ENCODE measurements around the gene EFTUD2. TPM values are rescaled to one million over a fixed set of nuclear protein-coding genes. Genes with fewer than 3 reads are reported as not detected.

The EFTUD2 gene
- total and polyA plus RNA-seq, 4 donors, result 35.5 to 93.3 (median 73.3) TPM

DNA sequence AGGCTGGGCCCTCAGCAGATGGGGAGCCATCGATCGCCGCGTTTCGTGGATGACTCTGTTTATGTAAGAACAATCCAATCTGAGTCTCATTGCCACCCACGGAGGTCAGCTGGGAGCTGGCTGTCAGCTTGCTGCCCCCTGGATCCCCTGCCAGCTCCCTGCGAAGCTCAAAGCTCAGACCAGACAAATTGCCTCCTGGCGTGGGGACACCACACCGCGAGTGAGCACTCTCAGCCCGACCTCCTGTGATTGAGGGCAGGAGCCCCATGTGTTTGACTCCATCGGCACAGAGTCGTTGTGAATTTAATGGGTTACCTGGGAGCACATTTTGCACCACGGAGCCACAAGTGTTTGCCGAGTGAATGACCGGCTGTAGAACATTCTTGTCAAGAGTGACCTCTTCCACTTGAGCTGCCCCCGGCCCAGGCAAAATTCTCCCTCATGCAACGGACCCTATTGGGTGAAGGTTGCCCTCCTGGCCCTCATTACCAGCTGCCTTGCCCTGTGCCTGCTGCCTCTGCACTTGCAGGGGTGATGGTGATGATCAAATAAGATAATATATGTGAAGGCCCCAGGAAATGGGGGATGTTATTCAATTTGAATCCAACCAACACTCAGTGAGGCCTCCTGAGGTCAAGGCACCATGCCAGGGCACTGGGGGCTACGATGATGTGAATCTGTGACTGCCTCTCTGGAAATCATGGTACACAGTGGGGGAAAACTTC is 23.7 kb upstream of the EFTUD2 start:
- WGBS, 2 donors, result 68 to 77% methylated on average over 19 of the region's 19 CpGs
- DNase-seq, result no peak
- Histone ChIP-seq H3K27me3 (ENCODE audit: control insufficient read depth in 3 of 3, insufficient read depth in 3 of 3, low read length in 2 of 3) (peaks cover 0 to 14% (median 0%) of the 10 kb centered on the region in 3 donors), H3K27ac (ENCODE audit: low read depth in 1 of 2, low read length in 1 of 2) (no peak overlapping the region), H3K36me3 (ENCODE audit: control insufficient read depth in 4 of 4, insufficient read depth in 4 of 4, low read length in 4 of 4) (peaks cover 0 to 2% (median 0%) of the 10 kb centered on the region in 4 donors), H3K4me3 (no peak overlapping the region), H3K9me3 (ENCODE audit: control insufficient read depth in 4 of 4, insufficient read depth in 3 of 4, low read length in 3 of 4) (no peaks in the 10 kb centered on the region), H3K9ac (ENCODE audit: insufficient read depth in 1 of 2, low read length in 2 of 2) (no peak overlapping the region), H3K4me1 (ENCODE audit: control insufficient read depth in 5 of 5, insufficient read depth in 5 of 5, low read length in 5 of 5) (peaks cover 0 to 13% (median 0%) of the 10 kb centered on the region in 5 donors)
- no peak for ATAC-seq (ENCODE audit: insufficient read depth, low FRiP score)
- TF ChIP-seq, protein P1, sequence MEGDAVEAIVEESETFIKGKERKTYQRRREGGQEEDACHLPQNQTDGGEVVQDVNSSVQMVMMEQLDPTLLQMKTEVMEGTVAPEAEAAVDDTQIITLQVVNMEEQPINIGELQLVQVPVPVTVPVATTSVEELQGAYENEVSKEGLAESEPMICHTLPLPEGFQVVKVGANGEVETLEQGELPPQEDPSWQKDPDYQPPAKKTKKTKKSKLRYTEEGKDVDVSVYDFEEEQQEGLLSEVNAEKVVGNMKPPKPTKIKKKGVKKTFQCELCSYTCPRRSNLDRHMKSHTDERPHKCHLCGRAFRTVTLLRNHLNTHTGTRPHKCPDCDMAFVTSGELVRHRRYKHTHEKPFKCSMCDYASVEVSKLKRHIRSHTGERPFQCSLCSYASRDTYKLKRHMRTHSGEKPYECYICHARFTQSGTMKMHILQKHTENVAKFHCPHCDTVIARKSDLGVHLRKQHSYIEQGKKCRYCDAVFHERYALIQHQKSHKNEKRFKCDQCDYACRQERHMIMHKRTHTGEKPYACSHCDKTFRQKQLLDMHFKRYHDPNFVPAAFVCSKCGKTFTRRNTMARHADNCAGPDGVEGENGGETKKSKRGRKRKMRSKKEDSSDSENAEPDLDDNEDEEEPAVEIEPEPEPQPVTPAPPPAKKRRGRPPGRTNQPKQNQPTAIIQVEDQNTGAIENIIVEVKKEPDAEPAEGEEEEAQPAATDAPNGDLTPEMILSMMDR (IDR thresholded peaks at IDR 0.05; ENCODE audit: control extremely low read depth, extremely low read depth), result no peak

DNA sequence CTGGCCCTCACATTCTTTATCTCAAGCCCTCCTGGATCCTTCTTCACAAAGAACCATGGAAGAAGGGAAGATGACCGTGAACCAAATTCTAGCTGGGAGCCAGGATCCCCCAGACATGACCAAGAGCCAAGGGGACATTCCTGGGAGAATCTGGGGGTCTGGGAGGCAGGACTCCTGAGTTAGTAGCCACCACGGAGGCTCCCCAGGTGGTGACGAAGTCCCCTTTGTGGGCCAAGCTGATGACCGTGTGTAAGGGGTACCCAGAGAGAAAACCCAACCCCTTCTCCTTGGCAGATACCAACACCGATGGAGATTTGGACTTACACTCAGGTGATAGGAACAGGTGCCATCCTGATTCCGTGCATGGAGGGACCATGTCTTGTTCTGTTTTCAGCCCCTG is 22.9 kb upstream of the EFTUD2 start:
- TF ChIP-seq, protein P1 (IDR thresholded peaks at IDR 0.05; ENCODE audit: control extremely low read depth, extremely low read depth), result no peak
- no peaks in the 10 kb centered on the region for H3K36me3 ChIP-seq (ENCODE audit: control insufficient read depth in 4 of 4, insufficient read depth in 4 of 4, low read length in 4 of 4)
- no peaks in the 10 kb centered on the region for H3K9me3 ChIP-seq (ENCODE audit: control insufficient read depth in 4 of 4, insufficient read depth in 3 of 4, low read length in 3 of 4)
- H3K4me1 ChIP-seq (ENCODE audit: control insufficient read depth in 5 of 5, insufficient read depth in 5 of 5, low read length in 5 of 5), result peaks cover 0 to 13% (median 0%) of the 10 kb centered on the region in 5 donors
- H3K27me3 ChIP-seq (ENCODE audit: control insufficient read depth in 3 of 3, insufficient read depth in 3 of 3, low read length in 2 of 3), result peaks cover 0 to 14% (median 0%) of the 10 kb centered on the region in 3 donors
- no peak overlapping the region for H3K9ac ChIP-seq (ENCODE audit: insufficient read depth in 1 of 2, low read length in 2 of 2)
- no peak overlapping the region for H3K27ac ChIP-seq (ENCODE audit: low read depth in 1 of 2, low read length in 1 of 2)
- DNase-seq, result no peak
- WGBS, 2 donors, result 86 to 91% methylated on average over 6 of the region's 6 CpGs
- H3K4me3 ChIP-seq, result no peak overlapping the region
- no peak for ATAC-seq (ENCODE audit: insufficient read depth, low FRiP score)

DNA sequence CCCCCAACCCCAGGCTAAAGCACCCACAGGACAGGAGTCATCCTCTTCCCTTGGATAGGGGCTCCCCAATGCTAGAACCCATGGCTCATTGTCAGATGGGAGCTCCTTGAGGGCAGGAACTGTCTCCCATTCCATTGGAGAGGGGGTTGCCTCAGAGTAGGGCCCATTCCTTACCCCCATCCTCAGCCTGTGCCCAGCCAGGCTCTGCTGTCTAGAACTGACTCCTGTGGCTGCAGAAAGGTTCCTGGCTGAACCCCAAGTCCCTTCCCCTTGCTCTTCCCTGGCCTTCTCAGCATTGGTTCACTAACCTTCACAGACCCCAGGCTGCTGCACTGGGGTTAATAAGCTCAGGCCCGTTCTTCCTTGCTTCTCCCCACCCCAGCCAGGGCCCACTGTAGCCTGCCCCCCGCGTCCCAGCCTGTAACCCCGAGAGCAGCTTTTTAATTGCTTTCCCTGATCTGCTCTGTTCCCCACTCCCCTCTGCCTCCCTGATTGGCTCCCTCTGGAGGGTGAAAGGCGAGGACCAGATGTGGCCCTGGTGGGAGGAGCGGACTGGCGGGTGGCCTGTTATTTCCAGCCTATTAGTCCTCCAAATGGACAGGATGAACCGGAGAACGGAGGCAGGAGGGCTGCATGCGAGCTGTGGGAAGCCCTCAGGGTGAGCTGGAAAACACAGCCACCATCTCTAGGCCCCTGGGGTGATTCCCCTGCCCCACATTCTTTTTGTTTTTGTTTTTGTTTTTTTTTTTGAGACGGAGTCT is 22.1 kb upstream of the EFTUD2 start:
- no peak overlapping the region for H3K4me3 ChIP-seq
- DNase-seq (peak in 1 of 3 donors; percentile 29), ATAC-seq (ENCODE audit: insufficient read depth, low FRiP score) (no peak)
- TF ChIP-seq, protein P1 (IDR thresholded peaks at IDR 0.05; ENCODE audit: control extremely low read depth, extremely low read depth), result no peak
- peaks cover 0 to 13% (median 0%) of the 10 kb centered on the region in 5 donors for H3K4me1 ChIP-seq (ENCODE audit: control insufficient read depth in 5 of 5, insufficient read depth in 5 of 5, low read length in 5 of 5)
- 72 to 79% methylated on average over 11 of the region's 11 CpGs for WGBS, 2 donors
- H3K27ac ChIP-seq (ENCODE audit: low read depth in 1 of 2, low read length in 1 of 2), result no peak overlapping the region
- H3K27me3 ChIP-seq (ENCODE audit: control insufficient read depth in 3 of 3, insufficient read depth in 3 of 3, low read length in 2 of 3), result peaks cover 0 to 14% (median 0%) of the 10 kb centered on the region in 3 donors
- H3K9me3 ChIP-seq (ENCODE audit: control insufficient read depth in 4 of 4, insufficient read depth in 3 of 4, low read length in 3 of 4), result no peaks in the 10 kb centered on the region
- no peaks in the 10 kb centered on the region for H3K36me3 ChIP-seq (ENCODE audit: control insufficient read depth in 4 of 4, insufficient read depth in 4 of 4, low read length in 4 of 4)
- H3K9ac ChIP-seq (ENCODE audit: insufficient read depth in 1 of 2, low read length in 2 of 2), result no peak overlapping the region
